BJ (cell line): ENCODE data around the gene GPM6B. TPM values are rescaled to one million over a fixed set of nuclear protein-coding genes. Genes with fewer than 3 reads are reported as not detected.

Experiments used
- CTCF ChIA-PET: fragments of 350-600 bp; formaldehyde crosslinking; extraction: SDS; loops from one replicate; lab custom pipeline; 2021; ENCODE audit warnings: antibody characterized with exemption, inconsistent platforms; lab: Yijun Ruan, JAX
- POLR2A ChIA-PET: fragments of 300-600 bp; sonication (Branson Sonifier 250); formaldehyde crosslinking; extraction: SDS; loops from one replicate; lab custom pipeline; 2021; ENCODE audit warnings: antibody characterized with exemption; lab: Charles Lee
- DNase-seq: peaks from one replicate; pipeline ENCODE4 v3.0.0-alpha.2; 2011; ENCODE audit warnings: low read depth
- H3K27me3 ChIP-seq: 2 replicates; pipeline ENCODE4 v1.6.0; 2011; ENCODE audit warnings: low read length; ENCODE audit not compliant: control insufficient read depth, insufficient read depth
- H3K36me3 ChIP-seq: 2 replicates; pipeline ENCODE4 v1.5.1; 2011; ENCODE audit warnings: low read length; ENCODE audit not compliant: control insufficient read depth, insufficient read depth
- H3K4me3 ChIP-seq: 2 replicates; pipeline ENCODE4 v1.5.1; 2011; ENCODE audit warnings: low read depth, mild to moderate bottlenecking, control low read depth, low read length
- CTCF ChIP-seq: IDR thresholded peaks from 2 replicates; pipeline ENCODE4 v1.5.1; 2011; ENCODE audit warnings: low read depth, mild to moderate bottlenecking, control low read depth, inconsistent platforms, low read length, moderate library complexity; ENCODE audit not compliant: insufficient read depth
- polyA plus RNA-seq: library from polyadenylated mRNA; depleted of rRNA; stranded (reverse); fragments of >200 nt; gene quantifications from 2 replicates; pipeline ENCODE4 v1.2.3, GENCODE V29; 2011

The GPM6B gene
- polyA plus RNA-seq, 1 experiment: 1.1 TPM

GRCh38 chrX:13808293-13808692 is 8.6 kb downstream of the GPM6B start:
- POLR2A ChIA-PET: no interaction called here
- CTCF ChIA-PET: interaction anchor here (0.9 kb wide), 1 partner anchor 207 kb away, joined by 3 read pairs; no protein-coding TSS in a partner anchor
- H3K4me3 ChIP-seq: no peak overlapping the region
- DNase-seq: no peak
- H3K27me3 ChIP-seq: no peaks in the 10 kb centered on the region; the same call in 1 of the 2 replicates
- TF ChIP-seq CTCF: no peak
- no peaks in the 10 kb centered on the region for H3K36me3 ChIP-seq

- no peaks in the 10 kb centered on the region for H3K36me3 ChIP-seq
- no peaks in the 10 kb centered on the region; the same call in 1 of the 2 replicates for H3K27me3 ChIP-seq
- DNase-seq: no peak
- no peak overlapping the region for H3K4me3 ChIP-seq
- ChIA-PET POLR2A (no interaction called here), CTCF (no interaction called here)
- no peak for TF ChIP-seq CTCF
Observed at GRCh38 chrX:13805241-13805640, 11.7 kb downstream of the GPM6B start.

GRCh38 chrX:13803116-13803515 is 13.8 kb downstream of the GPM6B start:
- Histone ChIP-seq H3K27me3 (no peaks in the 10 kb centered on the region; the same call in 1 of the 2 replicates), H3K4me3 (no peak overlapping the region), H3K36me3 (no peaks in the 10 kb centered on the region)
- POLR2A ChIA-PET: no interaction called here
- DNase-seq: no peak
- CTCF ChIA-PET: no interaction called here
- TF ChIP-seq CTCF: no peak

- no peak for DNase-seq
Observed at GRCh38 chrX:13798184-13798583, 18.7 kb downstream of the GPM6B start.

GRCh38 chrX:13797512-13797911 is 19.4 kb downstream of the GPM6B start:
- Histone ChIP-seq H3K4me3 (no peak overlapping the region), H3K36me3 (no peaks in the 10 kb centered on the region), H3K27me3 (no peaks in the 10 kb centered on the region)
- POLR2A ChIA-PET: no interaction called here
- no peak for DNase-seq
- CTCF ChIA-PET: no interaction called here
- TF ChIP-seq CTCF: no peak

More at GRCh38 chrX:13798184-13798583, 18.7 kb downstream of the GPM6B start:
- no peaks in the 10 kb centered on the region for H3K36me3 ChIP-seq
- H3K27me3 ChIP-seq: no peaks in the 10 kb centered on the region
- no peak for TF ChIP-seq CTCF
- no peak overlapping the region for H3K4me3 ChIP-seq
- CTCF ChIA-PET: no interaction called here
- POLR2A ChIA-PET: no interaction called here
